ENCODE measurements around the gene FBXO22.

DNA sequence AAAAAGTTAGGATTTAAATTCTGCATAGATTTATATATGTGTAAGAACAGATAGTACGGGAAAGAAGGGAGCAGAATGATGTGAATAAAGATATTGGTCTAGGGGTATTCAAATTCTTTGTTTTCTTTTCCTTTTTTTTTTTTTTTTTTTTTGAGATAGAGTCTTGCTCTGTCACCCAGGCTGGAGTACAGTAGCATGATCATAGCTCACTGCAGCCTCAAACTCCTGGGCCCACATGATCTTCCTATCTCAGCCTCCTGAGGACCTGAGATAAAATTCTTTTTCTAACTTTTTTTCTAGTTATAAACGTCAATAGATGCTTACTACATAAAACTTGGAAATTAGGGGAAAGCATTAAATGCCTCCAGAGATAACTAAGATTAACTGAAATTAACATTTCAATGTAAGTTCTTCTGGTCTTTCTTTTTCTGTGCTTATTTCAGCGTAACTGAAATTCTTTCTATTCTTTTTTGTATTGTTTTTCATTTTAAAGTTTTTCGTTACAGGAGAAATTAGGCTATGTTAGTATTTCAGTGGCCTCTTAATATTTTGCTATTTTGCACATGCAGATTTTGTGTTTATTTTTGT is 31.2 kb upstream of the FBXO22 start:
- TF ChIP-seq POLR2A (IDR thresholded peaks at IDR 0.05; ENCODE audit: extremely low read depth, insufficient read length) (no peak), CTCF (IDR thresholded peaks at IDR 0.05; ENCODE audit: low read depth, low read length) (no peak), MYC (IDR thresholded peaks at IDR 0.05; ENCODE audit: low read depth, low read length) (no peak)

All from NB4 (cell line).